ENCODE measurements around the gene PPP2R2C. TPM values are rescaled to one million over a fixed set of nuclear protein-coding genes. Genes with fewer than 3 reads are reported as not detected.

PPP2R2C gene
- polyA plus RNA-seq, 1 experiment = 0.06 TPM

GRCh38 chr4:6499238-6499600 is 26.8 kb upstream of the PPP2R2C start:
- Histone ChIP-seq H3K27me3 (ENCODE audit: control insufficient read depth, insufficient read depth, low read length) (no peaks in the 10 kb centered on the region), H3K36me3 (ENCODE audit: control insufficient read depth, insufficient read depth, low read length) (no peaks in the 10 kb centered on the region), H3K4me3 (ENCODE audit: low read depth, low read length) (no peak overlapping the region)
- TF ChIP-seq CTCF (IDR thresholded peaks at IDR 0.05; ENCODE audit: insufficient read depth, low read depth, low read length) = no peak
- DNase-seq (ENCODE audit: low read depth) = no peak
- POLR2A ChIA-PET = no interaction called here
- CTCF ChIA-PET = no interaction called here

- CTCF ChIA-PET = no interaction called here
- H3K36me3 ChIP-seq (ENCODE audit: control insufficient read depth, insufficient read depth, low read length) = no peaks in the 10 kb centered on the region
- no peak for DNase-seq (ENCODE audit: low read depth)
- no peak for TF ChIP-seq CTCF (IDR thresholded peaks at IDR 0.05; ENCODE audit: insufficient read depth, low read depth, low read length)
- no peaks in the 10 kb centered on the region for H3K27me3 ChIP-seq (ENCODE audit: control insufficient read depth, insufficient read depth, low read length)
- POLR2A ChIA-PET = no interaction called here
- no peak overlapping the region for H3K4me3 ChIP-seq (ENCODE audit: low read depth, low read length)
Observed at GRCh38 chr4:6498511-6499237, 26.3 kb upstream of the PPP2R2C start.

- ChIA-PET CTCF (no interaction called here), POLR2A (no interaction called here)
- H3K36me3 ChIP-seq (ENCODE audit: control insufficient read depth, insufficient read depth, low read length) = no peaks in the 10 kb centered on the region
- no peak overlapping the region for H3K4me3 ChIP-seq (ENCODE audit: low read depth, low read length)
- TF ChIP-seq CTCF (IDR thresholded peaks at IDR 0.05; ENCODE audit: insufficient read depth, low read depth, low read length) = no peak
- DNase-seq (ENCODE audit: low read depth) = no peak
- no peaks in the 10 kb centered on the region for H3K27me3 ChIP-seq (ENCODE audit: control insufficient read depth, insufficient read depth, low read length)
Observed at GRCh38 chr4:6497796-6498195, 25.4 kb upstream of the PPP2R2C start.

GRCh38 chr4:6495736-6496135 is 23.3 kb upstream of the PPP2R2C start:
- POLR2A ChIA-PET = no interaction called here
- no peak for TF ChIP-seq CTCF (IDR thresholded peaks at IDR 0.05; ENCODE audit: insufficient read depth, low read depth, low read length)
- DNase-seq (ENCODE audit: low read depth) = no peak
- H3K36me3 ChIP-seq (ENCODE audit: control insufficient read depth, insufficient read depth, low read length) = no peaks in the 10 kb centered on the region
- no peak overlapping the region for H3K4me3 ChIP-seq (ENCODE audit: low read depth, low read length)
- CTCF ChIA-PET = no interaction called here
- H3K27me3 ChIP-seq (ENCODE audit: control insufficient read depth, insufficient read depth, low read length) = no peaks in the 10 kb centered on the region

GRCh38 chr4:6495296-6495590 is 22.8 kb upstream of the PPP2R2C start:
- ChIA-PET CTCF (no interaction called here), POLR2A (no interaction called here)
- TF ChIP-seq CTCF (IDR thresholded peaks at IDR 0.05; ENCODE audit: insufficient read depth, low read depth, low read length) = no peak
- H3K36me3 ChIP-seq (ENCODE audit: control insufficient read depth, insufficient read depth, low read length) = no peaks in the 10 kb centered on the region
- DNase-seq (ENCODE audit: low read depth) = no peak
- no peak overlapping the region for H3K4me3 ChIP-seq (ENCODE audit: low read depth, low read length)
- H3K27me3 ChIP-seq (ENCODE audit: control insufficient read depth, insufficient read depth, low read length) = no peaks in the 10 kb centered on the region
